Mesendoderm (in vitro differentiated cells): ENCODE results near the gene CFAP126.
A peak's percentile ranks its signal among the peaks of the same experiment; 100 is the strongest.
"Not testable (repeated sequence)": the region's sequence is repeated elsewhere in the genome, so short reads cannot be mapped to it uniquely, and the experiment has no call there.

Experiments
- DNase-seq: peaks from one replicate; pipeline ENCODE4 v3.0.0; 2013
- H2AK5ac ChIP-seq: 2 replicates; pipeline ENCODE4 v1.6.1; 2013; ENCODE audit warnings: low read length, inconsistent platforms
- H2BK120ac ChIP-seq: 2 replicates; pipeline ENCODE4 v1.6.1; 2013; ENCODE audit warnings: low read depth, mild to moderate bottlenecking, low read length, moderate library complexity, mixed read lengths
- H2BK15ac ChIP-seq: replicated peaks from 2 replicates; pipeline ENCODE4 v1.6.1; 2013; ENCODE audit warnings: low read depth, mild to moderate bottlenecking, moderate library complexity
- H2BK5ac ChIP-seq: 2 replicates; pipeline ENCODE4 v1.6.1; 2013; ENCODE audit warnings: low read length, inconsistent platforms
- H3K18ac ChIP-seq: 2 replicates; pipeline ENCODE4 v1.6.1; 2013; ENCODE audit warnings: mild to moderate bottlenecking, low read length, mixed read lengths
- H3K23ac ChIP-seq: one replicate; pipeline ENCODE4 v1.6.1; 2013; ENCODE audit warnings: low read length
- H3K27ac ChIP-seq: 2 replicates; pipeline ENCODE4 v1.5.1; 2013; ENCODE audit warnings: low read depth, mild to moderate bottlenecking, inconsistent platforms, low read length, moderate library complexity
- H3K27me3 ChIP-seq: 2 replicates; pipeline ENCODE4 v1.6.1; 2013; ENCODE audit warnings: low read length, control low read depth, mild to moderate bottlenecking, inconsistent platforms; ENCODE audit not compliant: insufficient read depth, poor library complexity
- H3K36me3 ChIP-seq: 2 replicates; pipeline ENCODE4 v1.6.1; 2013; ENCODE audit warnings: low read length, inconsistent platforms; ENCODE audit not compliant: control insufficient read depth, insufficient read depth
- H3K4ac ChIP-seq: one replicate; pipeline ENCODE4 v1.6.1; 2013; ENCODE audit warnings: low read depth, mild to moderate bottlenecking, low read length, moderate library complexity
- H3K4me1 ChIP-seq: 2 replicates; pipeline ENCODE4 v1.6.1; 2013; ENCODE audit warnings: low read depth, low read length, inconsistent platforms; ENCODE audit not compliant: control insufficient read depth
- H3K4me2 ChIP-seq: 2 replicates; pipeline ENCODE4 v1.6.1; 2013; ENCODE audit warnings: low read length
- H3K4me3 ChIP-seq: 2 replicates; pipeline ENCODE4 v1.5.1; 2013; ENCODE audit warnings: mild to moderate bottlenecking, low read length
- H3K56ac ChIP-seq: one replicate; pipeline ENCODE4 v1.6.1; 2013; ENCODE audit warnings: low read length
- H3K79me1 ChIP-seq: 2 replicates; pipeline ENCODE4 v1.6.1; 2013; ENCODE audit warnings: low read length, inconsistent platforms
- H3K79me2 ChIP-seq: 2 replicates; pipeline ENCODE4 v1.6.1; 2013; ENCODE audit warnings: mild to moderate bottlenecking, low read length; ENCODE audit not compliant: control insufficient read depth, insufficient read depth
- H3K9ac ChIP-seq: 2 replicates; pipeline ENCODE4 v1.6.1; 2013; ENCODE audit warnings: low read length, inconsistent platforms
- H4K5ac ChIP-seq: one replicate; pipeline ENCODE4 v1.6.1; 2013; ENCODE audit warnings: low read length
- H4K8ac ChIP-seq: one replicate; pipeline ENCODE4 v1.6.1; 2013; ENCODE audit warnings: low read depth, mild to moderate bottlenecking, control low read depth, low read length, moderate library complexity
- WGBS: extraction: QIAGEN DNeasy Blood & Tissue Kit; methylation state at CpG from one replicate; pipeline ENCODE4 v1.1.7; 2013; ENCODE audit warnings: low lambda C conversion rate, missing lambda C conversion rate; ENCODE audit not compliant: insufficient coverage; ENCODE audit errors: extremely low coverage; 5-methylcytosine and 5-hydroxymethylcytosine counted together

Gene CFAP126

DNA sequence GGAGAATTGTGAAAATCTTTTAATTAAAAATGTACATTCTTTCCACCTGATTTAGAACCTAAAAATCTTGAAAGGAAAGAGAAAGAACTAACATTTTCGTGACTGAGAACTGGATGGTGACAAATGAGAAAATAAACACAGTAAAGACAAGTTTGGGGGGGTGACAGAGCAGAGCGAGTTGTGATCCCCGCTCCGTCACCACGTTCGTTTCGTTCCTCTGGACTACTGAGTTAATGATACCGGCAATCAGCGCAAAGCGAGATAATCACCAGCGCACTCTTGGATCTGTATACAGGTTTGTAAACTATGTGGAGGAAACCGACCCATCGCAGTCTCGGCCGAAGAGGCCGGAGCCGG is 31.2 kb upstream of the CFAP126 start:
- peaks cover 2% of the 10 kb centered on the region for H3K4me1 ChIP-seq
- H3K79me2 ChIP-seq, result no peaks in the 10 kb centered on the region
- no peak overlapping the region for H4K8ac ChIP-seq
- no peak overlapping the region for H2BK120ac ChIP-seq
- no peaks in the 10 kb centered on the region for H3K36me3 ChIP-seq
- H3K4me2 ChIP-seq, result peak overlapping the region; percentile 53
- H3K23ac ChIP-seq, result no peak overlapping the region
- H3K27me3 ChIP-seq, result no peaks in the 10 kb centered on the region
- H2BK15ac ChIP-seq, result no peak overlapping the region
- H3K56ac ChIP-seq, result peak overlapping the region; percentile 75
- DNase-seq, result no peak
- H3K79me1 ChIP-seq, result no peaks in the 10 kb centered on the region
- no peak overlapping the region for H2AK5ac ChIP-seq
- H2BK5ac ChIP-seq, result peak overlapping the region; percentile 62
- H3K4ac ChIP-seq, result peak overlapping the region; percentile 62
- H3K27ac ChIP-seq, result peak overlapping the region; percentile 84
- H3K18ac ChIP-seq, result peak overlapping the region; percentile 4
- H3K9ac ChIP-seq, result peak overlapping the region; percentile 52
- H4K5ac ChIP-seq, result no peak overlapping the region
- H3K4me3 ChIP-seq, result peak overlapping the region; percentile 22
- no CpG with 5 or more reads among the region's 17 CpGs for WGBS

DNA sequence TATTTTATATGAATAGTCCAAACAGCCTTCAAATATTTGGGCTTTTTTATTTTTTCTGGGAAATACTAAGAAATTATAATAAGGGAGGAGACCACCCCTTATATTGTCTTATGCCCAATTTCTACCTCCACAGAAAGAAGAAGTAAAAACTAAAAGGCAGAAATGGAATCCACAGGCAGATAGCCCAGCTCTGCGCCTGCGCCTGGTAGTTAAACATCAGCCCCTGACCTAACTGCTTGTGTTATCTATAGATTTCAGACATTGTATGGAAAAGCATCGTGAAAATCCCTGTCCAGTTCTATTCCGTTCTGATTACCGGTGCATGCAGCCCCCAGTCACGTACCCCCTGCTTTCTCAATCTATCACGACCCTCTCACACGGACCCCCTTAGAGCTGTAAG is 29.4 kb upstream of the CFAP126 start:
- H3K18ac ChIP-seq, H2AK5ac ChIP-seq, H2BK15ac ChIP-seq, H2BK5ac ChIP-seq, H3K27me3 ChIP-seq, H2BK120ac ChIP-seq, H3K23ac ChIP-seq, DNase-seq, H4K5ac ChIP-seq, H3K4me2 ChIP-seq, H3K27ac ChIP-seq, H3K4me1 ChIP-seq, H3K79me1 ChIP-seq, H3K4ac ChIP-seq, H3K9ac ChIP-seq, H4K8ac ChIP-seq, H3K36me3 ChIP-seq, H3K79me2 ChIP-seq, H3K56ac ChIP-seq, H3K4me3 ChIP-seq: not testable (repeated sequence)
- WGBS, result no CpG with 5 or more reads among the region's 8 CpGs

DNA sequence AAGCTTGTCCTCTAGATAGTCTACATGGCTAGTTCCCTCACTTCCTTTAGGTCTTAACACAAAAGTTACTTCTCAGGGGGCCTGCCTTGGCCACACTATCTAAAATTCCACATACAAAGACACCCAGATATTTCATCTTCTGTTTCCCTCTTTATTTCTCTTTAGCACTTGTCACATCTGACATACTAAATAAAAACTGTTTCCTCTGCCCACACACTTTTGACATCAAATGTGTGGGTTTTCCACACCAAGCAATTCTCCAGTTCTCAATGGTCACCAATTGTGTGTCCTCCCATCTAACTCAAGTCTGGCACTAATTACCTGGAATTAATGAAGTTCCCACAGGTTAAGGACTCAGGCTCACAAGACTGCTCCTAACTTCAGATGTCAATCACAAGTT is 25.5 kb upstream of the CFAP126 start:
- no peak overlapping the region for H3K4me2 ChIP-seq
- no peak overlapping the region for H3K4ac ChIP-seq
- no peak overlapping the region for H3K27ac ChIP-seq
- no peak overlapping the region for H3K4me3 ChIP-seq
- no peaks in the 10 kb centered on the region for H3K27me3 ChIP-seq
- H3K18ac ChIP-seq, result no peak overlapping the region
- no peak overlapping the region for H3K56ac ChIP-seq
- no peak overlapping the region for H2BK15ac ChIP-seq
- no peak overlapping the region for H2AK5ac ChIP-seq
- H2BK5ac ChIP-seq, result no peak overlapping the region
- DNase-seq, result no peak
- H3K79me1 ChIP-seq, result no peaks in the 10 kb centered on the region
- H3K23ac ChIP-seq, result no peak overlapping the region
- H2BK120ac ChIP-seq, result no peak overlapping the region
- H4K5ac ChIP-seq, result no peak overlapping the region
- no peaks in the 10 kb centered on the region for H3K36me3 ChIP-seq
- no peak overlapping the region for H4K8ac ChIP-seq
- H3K79me2 ChIP-seq, result no peaks in the 10 kb centered on the region
- no peak overlapping the region for H3K9ac ChIP-seq
- H3K4me1 ChIP-seq, result no peaks in the 10 kb centered on the region

GRCh38 chr1:161391611-161392010 is 23.9 kb upstream of the CFAP126 start:
- no peak overlapping the region for H2BK15ac ChIP-seq
- H3K9ac ChIP-seq, result no peak overlapping the region
- no peak overlapping the region for H3K18ac ChIP-seq
- H3K4me2 ChIP-seq, result no peak overlapping the region
- no peak overlapping the region for H4K8ac ChIP-seq
- no peak for DNase-seq
- H3K36me3 ChIP-seq, result no peaks in the 10 kb centered on the region
- H3K79me1 ChIP-seq, result no peaks in the 10 kb centered on the region
- no peak overlapping the region for H3K4ac ChIP-seq
- no peak overlapping the region for H2BK5ac ChIP-seq
- no peaks in the 10 kb centered on the region for H3K4me1 ChIP-seq
- H3K56ac ChIP-seq, result no peak overlapping the region
- H3K79me2 ChIP-seq, result no peaks in the 10 kb centered on the region
- no peak overlapping the region for H4K5ac ChIP-seq
- H3K4me3 ChIP-seq, result no peak overlapping the region
- WGBS, result no CpG with 5 or more reads among the region's 8 CpGs
- H2BK120ac ChIP-seq, result no peak overlapping the region
- no peak overlapping the region for H2AK5ac ChIP-seq
- H3K27ac ChIP-seq, result no peak overlapping the region
- H3K23ac ChIP-seq, result no peak overlapping the region
- no peaks in the 10 kb centered on the region for H3K27me3 ChIP-seq

- H3K23ac ChIP-seq, DNase-seq, H3K4me1 ChIP-seq, H2BK5ac ChIP-seq, H2BK120ac ChIP-seq, H3K56ac ChIP-seq, H3K79me1 ChIP-seq, H3K9ac ChIP-seq, H3K27ac ChIP-seq, H3K36me3 ChIP-seq, H3K4me3 ChIP-seq, H3K18ac ChIP-seq, H3K79me2 ChIP-seq, H3K27me3 ChIP-seq, H3K4ac ChIP-seq, H4K5ac ChIP-seq, H2BK15ac ChIP-seq, H3K4me2 ChIP-seq, H2AK5ac ChIP-seq, H4K8ac ChIP-seq: not testable (repeated sequence)
- no CpG with 5 or more reads among the region's 7 CpGs for WGBS
Measured at GRCh38 chr1:161391136-161391535, 23.5 kb upstream of the CFAP126 start.

DNA sequence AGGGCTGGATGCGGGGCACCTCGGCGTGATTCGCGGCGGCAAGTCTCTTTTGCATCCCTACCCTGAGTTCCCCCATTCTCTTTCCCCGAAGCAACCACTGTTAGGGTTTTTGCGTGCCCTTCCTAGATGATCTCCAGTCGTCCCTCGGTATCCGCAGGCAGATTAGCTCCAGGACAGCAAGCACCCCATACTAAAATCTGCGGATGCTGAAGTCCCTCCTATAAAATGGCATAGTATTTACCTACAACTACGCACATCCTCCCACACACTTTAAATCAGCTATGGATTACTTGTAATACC is 22.8 kb upstream of the CFAP126 start:
- Histone ChIP-seq H3K79me1 (no peaks in the 10 kb centered on the region), H2BK15ac (no peak overlapping the region), H4K8ac (no peak overlapping the region), H2BK5ac (no peak overlapping the region), H3K9ac (peak overlapping the region; percentile 88), H2BK120ac (no peak overlapping the region), H3K27ac (no peak overlapping the region), H3K4me1 (no peaks in the 10 kb centered on the region), H3K56ac (peak overlapping the region; percentile 91), H4K5ac (no peak overlapping the region), H3K23ac (no peak overlapping the region), H3K27me3 (no peaks in the 10 kb centered on the region), H3K79me2 (no peaks in the 10 kb centered on the region), H3K4me2 (peak overlapping the region; percentile 96), H2AK5ac (no peak overlapping the region), H3K4ac (no peak overlapping the region), H3K18ac (no peak overlapping the region), H3K4me3 (peak overlapping the region; percentile 88), H3K36me3 (no peaks in the 10 kb centered on the region)
- peak; percentile 36 for DNase-seq
- WGBS, result no CpG with 5 or more reads among the region's 13 CpGs
